Suprapubic skin (tissue), 3 donors: ENCODE data around the gene ELL.
A peak's percentile ranks its signal among the peaks of the same experiment; 100 is the strongest.

Experiments used
- CTCF ChIP-seq, 2 donors: fragments of 200-600 bp in 1 of 2; fragments of 450-650 bp in 1 of 2; sonication (generic) in 1 of 2; IDR thresholded peaks; one replicate each; pipeline ENCODE4 v1.5.1; 2016 to 2019; ENCODE audit warnings: antibody characterized with exemption in 2 of 2, mild to moderate bottlenecking in 1 of 2, moderate library complexity in 1 of 2
- POLR2AphosphoS5 ChIP-seq, 3 donors: sonication (generic); formaldehyde crosslinking; IDR thresholded peaks; one replicate each; pipeline ENCODE4 v1.6.1; 2017; ENCODE audit warnings: antibody characterized with exemption in 3 of 3

DNA sequence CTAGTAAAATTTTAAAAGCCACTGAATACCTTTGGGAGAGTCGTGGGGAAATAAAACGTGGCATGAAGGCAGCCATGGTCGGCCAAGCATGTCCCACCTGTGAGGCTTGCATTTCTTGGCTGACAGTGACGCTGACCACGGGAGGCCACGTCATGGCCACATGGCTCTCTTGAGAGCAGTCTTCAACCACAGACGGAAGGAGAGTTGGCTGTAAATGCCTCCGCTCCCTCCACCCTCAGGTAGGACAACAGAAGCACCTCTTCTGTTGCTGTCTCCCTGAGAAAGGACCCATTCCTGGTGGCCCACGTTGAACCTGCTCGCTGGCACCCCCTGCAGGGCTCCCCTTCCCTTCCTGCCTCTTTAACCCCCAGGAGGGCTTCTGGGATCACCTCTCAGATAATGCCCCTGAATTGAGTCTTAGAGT, 113.8 kb downstream of the ELL start:
- TF ChIP-seq CTCF (IDR thresholded peaks at IDR 0.05) (peak in 1 of 2 donors; percentile 6), POLR2AphosphoS5 (IDR thresholded peaks at IDR 0.05) (no peak)
